HG03097 (cell line): Measurements from ENCODE around the gene CYTH4.

Source experiments
- ATAC-seq: cut with Tn5 transposase; IDR thresholded peaks from one replicate; pipeline ENCODE4 v1.9.1; 2021; ENCODE audit not compliant: unreplicated experiment, low FRiP score

Gene CYTH4

GRCh38 chr22:37288521-37288920 lies 6.2 kb downstream of the CYTH4 start:
- no peak for ATAC-seq

DNA sequence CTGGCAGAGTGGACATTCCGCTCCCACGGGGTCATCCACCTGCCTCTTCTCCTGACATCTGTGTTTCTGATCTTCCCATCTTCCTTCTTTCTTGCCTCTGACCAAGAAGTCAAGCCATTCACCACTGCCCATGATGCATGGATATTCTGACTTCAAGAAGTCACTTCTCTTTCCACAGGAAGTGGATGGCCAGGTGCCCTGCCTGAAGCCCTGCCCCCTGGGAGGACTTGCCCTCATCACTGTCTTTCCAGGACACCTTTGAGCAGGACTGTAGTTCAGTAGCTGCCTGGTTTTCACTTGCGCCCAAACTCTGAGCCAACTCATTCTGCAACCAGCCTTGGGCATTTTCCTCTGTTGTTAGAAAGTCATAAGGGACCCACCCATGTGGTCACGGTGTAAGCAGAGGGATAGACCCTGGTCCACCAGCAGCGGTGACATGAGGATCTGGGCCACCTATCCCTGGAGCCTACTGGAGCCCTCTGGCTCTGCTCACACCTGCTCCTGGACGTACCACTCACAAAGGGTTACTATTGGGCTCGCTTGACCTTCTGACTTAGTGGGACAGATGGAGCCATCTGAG lies 6.9 kb downstream of the CYTH4 start:
- ATAC-seq: no peak

GRCh38 chr22:37290737-37291136 lies 8.4 kb downstream of the CYTH4 start:
- ATAC-seq: no peak

DNA sequence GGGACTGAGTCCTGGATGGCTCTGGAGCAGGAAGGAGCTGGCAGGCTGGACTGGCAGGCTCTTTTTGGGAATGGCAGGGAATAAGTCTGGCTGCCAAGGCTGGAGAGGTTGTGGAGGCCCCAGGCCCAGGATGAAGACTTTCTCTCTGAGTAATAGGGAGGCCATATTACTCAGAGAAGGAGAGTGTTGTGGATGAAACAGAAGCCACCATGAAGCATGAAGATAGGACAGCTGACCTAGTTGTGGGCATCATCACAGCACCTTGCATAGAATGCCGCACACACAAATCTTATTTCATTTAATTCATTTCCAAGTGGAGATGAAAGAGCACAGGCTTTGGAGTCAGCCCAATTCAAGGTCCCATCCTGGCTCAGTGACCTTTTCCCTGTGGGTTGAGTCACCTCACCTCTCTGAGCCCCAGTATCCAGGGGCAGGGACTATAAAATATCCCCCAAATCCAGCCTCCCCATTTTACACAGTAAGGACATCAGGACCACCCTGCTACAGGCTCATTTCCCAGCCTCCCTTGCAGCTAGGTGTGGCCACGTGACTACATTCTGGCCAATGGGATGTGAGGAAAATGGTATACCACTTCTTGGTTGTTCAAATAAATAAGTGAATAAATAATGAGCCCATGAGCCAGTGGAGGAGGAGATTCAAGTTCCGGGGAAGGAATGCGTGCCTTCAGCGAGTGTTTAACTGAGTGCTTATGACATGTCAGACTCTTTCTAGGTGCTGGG lies 9.4 kb downstream of the CYTH4 start:
- no peak for ATAC-seq

- no peak for ATAC-seq
These were observed 10.3 kb downstream of the CYTH4 start for GRCh38 chr22:37292641-37293040.

- no peak for ATAC-seq
These were observed 10.9 kb downstream of the CYTH4 start for GRCh38 chr22:37293172-37293571.

GRCh38 chr22:37294747-37295146 lies 12.4 kb downstream of the CYTH4 start:
- ATAC-seq: no peak

- ATAC-seq: no peak
These were observed 13.0 kb downstream of the CYTH4 start for GRCh38 chr22:37295213-37295886.

DNA sequence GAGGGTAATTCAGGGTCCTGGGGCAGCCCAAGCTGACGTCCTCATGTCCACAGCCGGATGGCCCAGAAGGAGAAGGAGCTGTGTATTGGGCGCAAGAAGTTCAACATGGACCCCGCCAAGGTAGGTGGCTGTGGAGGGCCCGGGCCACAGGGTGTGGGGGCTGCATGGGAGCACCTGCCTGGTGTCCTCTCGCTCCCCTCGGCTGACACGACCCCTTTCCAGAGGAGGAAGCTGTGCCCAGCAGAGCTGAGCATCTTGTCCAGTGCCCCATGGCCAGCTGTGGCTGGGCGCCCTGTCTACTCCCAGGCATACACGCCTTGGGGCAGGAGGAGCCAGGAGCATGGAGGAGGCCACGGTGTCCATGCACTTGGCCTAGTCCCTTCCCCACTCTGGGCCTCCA lies 13.6 kb downstream of the CYTH4 start:
- ATAC-seq: no peak

DNA sequence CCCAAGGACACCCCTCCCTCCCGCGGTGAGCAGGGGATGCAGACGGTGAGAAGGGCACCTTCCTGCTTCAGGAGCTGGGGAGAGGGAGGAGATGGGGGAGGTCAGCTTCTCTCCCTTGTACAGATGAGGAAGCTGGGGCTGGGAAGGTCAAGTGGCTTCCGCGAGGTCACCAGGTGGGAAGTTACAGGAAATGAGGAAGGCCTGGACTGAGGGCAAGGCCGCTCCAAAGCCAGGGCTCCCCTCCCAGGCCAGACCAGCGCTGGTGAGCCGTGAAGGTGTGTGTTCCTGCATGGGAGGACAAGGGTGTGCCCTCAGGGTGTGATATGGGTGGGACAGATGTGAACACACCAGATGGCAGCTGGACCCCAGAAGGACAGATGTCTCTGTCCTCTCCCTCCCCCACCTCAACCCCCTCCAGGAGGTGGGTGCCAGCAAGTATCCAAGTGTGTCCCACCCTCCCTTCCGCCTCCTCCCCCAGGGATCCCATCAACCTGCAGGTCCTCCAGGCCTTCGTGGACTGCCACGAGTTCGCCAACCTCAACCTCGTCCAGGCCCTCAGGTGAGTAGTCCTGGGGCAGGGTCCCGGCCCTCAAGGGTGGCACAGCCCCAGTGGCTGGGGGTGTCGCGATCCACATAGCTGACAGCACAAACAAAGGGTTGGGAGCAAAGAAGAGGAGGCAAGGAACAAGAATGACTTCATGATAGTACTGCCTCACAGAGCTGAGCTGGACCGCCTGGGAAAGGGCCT lies 16.6 kb downstream of the CYTH4 start:
- no peak for ATAC-seq

GRCh38 chr22:37299969-37300509 lies 17.7 kb downstream of the CYTH4 start:
- no peak for ATAC-seq

GRCh38 chr22:37300551-37301017 lies 18.3 kb downstream of the CYTH4 start:
- ATAC-seq: no peak

GRCh38 chr22:37301144-37301830 lies 19.0 kb downstream of the CYTH4 start:
- ATAC-seq: no peak

- ATAC-seq: no peak
These were observed 20.6 kb downstream of the CYTH4 start for GRCh38 chr22:37302674-37303555.

- ATAC-seq: no peak
These were observed 21.5 kb downstream of the CYTH4 start for GRCh38 chr22:37303821-37304274.

- no peak for ATAC-seq
These were observed 22.5 kb downstream of the CYTH4 start for GRCh38 chr22:37304595-37305343.

DNA sequence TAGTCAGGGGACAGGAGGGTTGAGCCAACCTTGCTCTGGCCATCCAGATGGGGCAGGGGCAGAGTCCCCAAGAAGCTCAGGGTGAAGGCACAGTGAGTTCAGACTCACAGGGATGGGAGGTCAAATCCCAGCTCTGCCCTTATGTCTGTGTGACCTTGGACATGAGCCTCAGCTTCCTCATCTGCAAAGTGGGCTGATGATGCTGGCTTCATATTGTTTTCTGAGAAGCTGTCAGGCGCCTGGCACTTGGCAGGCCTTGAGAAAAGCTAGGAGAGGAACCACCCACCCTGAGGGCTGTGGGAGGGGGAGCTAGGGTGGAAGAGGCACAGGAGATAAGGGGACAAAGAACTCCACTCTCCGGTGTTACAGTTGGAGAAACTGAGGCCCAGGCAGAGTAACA lies 23.6 kb downstream of the CYTH4 start:
- ATAC-seq: no peak

DNA sequence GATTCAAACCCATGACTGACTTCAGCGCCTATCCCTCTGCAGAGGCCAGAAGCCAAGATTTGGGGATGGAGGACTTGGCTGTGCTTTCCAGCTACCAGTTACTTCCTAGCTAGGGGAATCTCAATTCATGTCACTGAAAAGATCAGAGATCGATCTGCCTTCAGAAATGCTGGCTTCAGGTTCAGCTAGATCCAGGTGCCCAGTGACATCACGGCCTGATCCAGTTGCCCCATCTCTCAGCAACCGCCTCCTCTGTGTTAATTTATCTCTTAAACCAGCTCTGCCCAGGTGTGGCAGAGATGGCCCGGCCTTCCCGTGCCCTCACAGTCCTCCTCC lies 24.2 kb downstream of the CYTH4 start:
- no peak for ATAC-seq
